HG03139 (cell line): ENCODE data around the gene DOCK4.

ENCODE experiments used
- ATAC-seq: cut with Tn5 transposase; IDR thresholded peaks from one replicate; pipeline ENCODE4 v1.9.1; 2021; ENCODE audit not compliant: unreplicated experiment

DOCK4 gene

DNA sequence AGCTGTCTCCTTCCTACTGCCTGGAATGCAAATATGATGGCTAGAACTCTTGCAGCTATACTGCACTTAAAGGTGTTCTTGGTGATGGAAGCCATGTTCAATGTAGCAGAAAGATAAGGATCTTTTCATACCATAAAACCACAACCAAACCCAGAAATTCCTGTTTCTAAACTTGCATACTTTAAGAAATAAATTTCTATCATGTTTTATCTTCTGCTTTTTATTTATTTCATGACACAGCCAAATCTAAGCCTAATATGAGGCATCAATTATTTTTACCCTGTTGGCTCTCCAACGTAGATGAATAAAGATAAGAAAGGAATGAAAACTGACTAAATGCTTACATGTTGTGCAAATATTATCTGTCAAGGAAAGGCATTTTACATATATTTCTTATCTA lies 224.1 kb downstream of the DOCK4 start:
- no peak for ATAC-seq

DNA sequence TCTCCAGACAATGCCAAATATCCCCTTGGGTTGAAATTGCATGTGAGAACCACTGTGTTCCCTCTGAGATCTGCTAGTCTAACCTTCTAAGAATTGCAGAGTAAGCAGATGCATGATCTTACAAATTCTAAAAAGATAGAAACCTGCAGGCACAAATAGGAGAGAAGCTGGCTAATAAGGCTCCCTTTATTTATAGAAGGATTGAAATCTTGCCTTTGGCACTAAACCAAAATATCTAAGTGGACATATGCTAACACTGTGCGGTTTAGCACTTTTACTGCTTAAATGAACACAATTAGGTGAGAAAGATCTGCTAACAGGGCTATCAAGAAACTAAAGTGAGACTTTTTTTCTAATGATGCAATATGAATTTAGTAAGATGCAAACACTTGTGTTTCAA lies 225.5 kb downstream of the DOCK4 start:
- no peak for ATAC-seq

DNA sequence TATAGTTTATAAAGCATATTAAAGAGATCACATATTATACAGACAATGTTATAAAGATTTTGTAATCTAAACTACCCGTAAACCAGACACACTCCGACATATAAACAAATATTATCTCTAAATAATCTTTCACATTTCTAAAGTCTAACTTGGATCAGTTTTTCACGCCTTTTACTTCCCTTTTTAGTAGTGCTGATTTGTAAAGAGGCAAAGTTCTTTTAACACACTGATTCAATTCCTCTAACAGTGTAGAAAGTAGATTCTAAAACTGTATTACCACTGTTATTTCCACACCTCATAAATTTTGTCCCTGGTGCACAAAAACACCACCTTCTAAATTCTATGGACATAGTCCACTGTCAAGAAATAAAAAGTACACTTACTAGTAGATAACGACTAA lies 230.9 kb downstream of the DOCK4 start:
- no peak for ATAC-seq

DNA sequence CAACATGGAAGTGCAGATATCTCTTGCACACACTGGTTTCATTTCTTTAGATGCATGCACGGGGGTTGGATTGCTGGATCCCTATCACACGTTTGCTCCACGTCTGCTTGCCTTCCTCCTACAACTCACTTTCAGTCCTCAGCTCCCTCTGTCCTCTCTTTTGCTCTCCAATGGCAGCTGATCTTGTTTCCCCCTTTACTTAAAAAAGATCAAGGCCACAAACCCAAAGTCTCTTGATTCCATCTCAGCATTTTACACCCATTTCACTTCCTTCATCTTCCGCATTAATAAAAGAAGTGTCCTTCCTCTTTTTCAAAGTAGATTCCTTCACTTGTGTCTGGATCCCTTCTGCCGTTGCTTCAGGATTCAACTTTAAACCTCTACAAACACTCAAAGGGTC lies 245.2 kb downstream of the DOCK4 start:
- ATAC-seq = no peak

DNA sequence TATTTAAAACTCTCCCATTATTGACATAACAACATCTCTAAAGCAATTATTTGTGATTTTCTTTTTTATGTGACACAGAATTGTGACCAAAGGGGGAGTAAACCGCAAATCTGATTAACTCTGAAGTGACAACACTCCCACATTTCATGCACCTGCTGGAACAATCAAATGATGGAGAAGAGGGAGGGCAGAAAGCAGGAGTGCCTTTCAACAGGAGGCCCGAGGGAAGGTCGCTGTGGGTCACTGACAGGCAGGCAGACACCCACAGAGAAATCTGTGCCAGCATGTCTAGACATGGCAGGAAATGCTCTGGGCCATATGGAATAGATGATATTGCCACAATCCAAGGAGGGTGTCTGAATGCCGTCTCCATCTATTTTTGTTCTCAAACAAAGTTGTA lies 247.3 kb downstream of the DOCK4 start:
- ATAC-seq = no peak

DNA sequence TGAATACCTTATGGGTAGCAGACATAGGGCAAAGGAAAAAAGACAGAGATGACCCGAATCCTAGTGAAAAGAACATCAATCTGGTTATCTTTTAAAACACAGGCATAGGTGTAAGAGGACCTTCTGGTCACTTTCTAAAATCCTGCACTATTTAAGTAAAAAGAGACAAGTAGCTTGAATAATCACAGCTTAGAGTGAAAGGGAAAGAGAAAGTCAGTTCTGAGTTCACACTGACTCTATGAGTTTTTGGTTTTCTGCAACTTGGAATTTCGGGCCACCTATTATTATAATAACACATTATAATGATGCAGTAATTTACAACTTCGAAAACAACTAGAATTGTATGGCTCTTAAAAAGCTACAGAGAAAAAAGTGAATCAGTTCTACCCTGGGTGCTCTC lies 247.8 kb downstream of the DOCK4 start:
- ATAC-seq = no peak

DNA sequence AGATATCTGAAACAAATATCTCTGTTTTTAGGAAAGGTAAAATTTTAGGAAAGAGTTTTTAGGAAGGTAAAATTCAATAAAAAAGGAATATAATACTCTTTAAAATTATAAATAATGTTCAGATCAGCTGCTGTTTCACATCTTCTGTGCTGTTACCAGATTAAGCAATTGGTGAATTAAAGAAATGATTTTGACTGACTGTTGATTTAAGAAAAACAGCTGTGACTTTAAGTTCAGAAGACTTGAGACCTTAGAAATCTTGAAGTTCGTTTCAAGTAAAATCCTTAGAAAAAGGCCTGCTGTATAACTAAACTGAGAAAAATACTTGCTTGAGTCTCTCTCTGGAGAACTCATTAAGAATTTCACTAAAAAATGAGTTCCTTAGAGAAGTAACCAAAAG lies 250.6 kb downstream of the DOCK4 start:
- no peak for ATAC-seq

DNA sequence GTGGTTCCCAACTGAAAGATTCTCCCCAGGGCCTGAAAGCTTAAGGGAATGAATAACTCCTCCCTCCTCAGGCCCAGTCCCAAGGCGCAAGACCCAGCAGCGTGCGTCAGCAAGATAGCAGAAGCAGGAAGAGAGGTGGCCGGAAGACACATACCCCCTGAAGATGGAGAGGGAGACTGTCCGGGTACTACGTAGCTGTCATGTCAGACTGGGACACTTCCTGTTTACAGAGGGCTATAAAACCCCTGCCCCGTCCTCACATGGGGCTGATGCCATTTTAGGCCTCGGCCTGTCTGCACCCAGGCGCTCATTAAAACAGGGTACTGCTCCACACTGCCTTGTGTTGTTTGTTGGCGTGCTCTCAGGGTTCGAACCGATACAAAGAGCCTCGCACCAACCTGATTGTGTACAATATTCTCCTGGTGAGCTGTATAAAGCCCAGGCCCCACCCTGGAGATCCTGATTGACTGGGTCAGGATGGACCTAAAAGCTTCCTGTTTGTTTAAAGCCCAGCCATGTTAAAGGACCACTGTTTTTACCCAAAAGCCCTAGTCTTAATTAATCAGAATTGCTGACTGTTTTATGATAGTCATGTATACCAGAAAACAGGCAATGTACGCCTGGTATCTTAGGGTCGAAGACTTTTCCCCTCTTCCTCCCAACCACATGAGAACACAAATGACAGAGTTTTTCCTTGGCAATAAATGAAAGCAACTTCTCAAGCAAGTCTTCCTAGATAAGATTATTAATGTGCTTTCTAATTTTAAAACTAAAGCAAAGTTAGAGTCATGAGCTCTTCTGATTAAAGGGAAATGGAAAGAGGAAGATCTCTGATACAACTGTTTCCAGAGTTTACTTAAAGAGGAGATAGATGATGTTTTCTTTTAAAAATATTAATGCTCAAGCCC lies 251.5 kb downstream of the DOCK4 start:
- ATAC-seq = no peak

DNA sequence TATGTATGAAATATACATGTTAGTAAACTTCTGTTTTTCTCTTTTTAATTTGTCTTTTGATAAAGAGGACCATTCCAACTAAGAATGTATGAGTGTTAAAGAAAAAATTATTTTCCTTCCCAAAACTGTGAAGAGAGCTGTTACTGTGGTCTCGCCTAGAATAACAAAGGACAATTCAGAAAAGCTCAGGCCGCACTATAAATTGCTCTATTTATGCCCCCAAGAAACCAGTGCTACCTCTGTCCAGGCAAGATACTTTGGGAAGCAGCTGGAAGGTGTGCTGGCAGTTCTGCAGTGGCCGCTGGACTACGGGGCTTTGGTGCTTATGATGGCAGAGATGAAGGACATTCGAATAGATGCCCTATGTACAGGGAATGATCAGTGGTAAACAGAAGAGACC lies 252.1 kb downstream of the DOCK4 start:
- ATAC-seq = no peak

DNA sequence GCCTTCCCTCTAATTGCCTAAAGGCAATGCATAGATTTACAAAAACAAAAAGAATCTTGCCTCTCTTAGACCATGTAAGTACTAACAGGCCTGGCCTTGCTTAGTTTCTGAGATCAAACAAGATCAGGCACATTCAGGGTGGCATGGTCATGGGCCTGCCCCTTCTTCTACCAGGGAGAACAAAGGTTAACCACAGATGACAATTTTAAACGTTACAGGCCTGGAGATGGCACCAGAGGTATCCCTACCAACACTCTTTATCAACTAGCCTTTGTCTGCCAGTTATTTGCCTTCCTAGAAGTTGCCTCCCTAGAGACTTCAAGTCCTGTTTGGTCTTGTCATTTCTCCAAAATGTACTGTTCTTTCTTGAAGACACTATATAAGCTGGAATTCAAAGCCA lies 252.6 kb downstream of the DOCK4 start:
- no peak for ATAC-seq

DNA sequence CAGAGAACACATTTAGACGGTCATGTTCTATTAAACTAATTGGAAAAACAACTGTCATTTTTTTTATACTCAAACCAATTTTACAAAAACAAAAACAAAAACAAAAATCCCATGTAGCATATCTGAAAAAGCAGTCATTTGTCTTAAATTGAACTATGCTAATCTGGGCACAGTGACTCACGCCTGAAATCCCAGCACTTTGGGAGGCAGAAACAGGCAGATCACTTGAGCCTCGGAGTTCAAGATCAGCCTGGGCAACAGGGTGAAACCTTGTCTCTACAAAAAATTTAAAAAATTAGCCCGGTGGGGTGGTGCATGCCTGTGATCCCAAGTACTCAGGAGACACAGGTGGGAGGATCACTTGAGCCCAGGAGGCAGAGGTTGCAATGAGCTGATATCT lies 253.4 kb downstream of the DOCK4 start:
- no peak for ATAC-seq

DNA sequence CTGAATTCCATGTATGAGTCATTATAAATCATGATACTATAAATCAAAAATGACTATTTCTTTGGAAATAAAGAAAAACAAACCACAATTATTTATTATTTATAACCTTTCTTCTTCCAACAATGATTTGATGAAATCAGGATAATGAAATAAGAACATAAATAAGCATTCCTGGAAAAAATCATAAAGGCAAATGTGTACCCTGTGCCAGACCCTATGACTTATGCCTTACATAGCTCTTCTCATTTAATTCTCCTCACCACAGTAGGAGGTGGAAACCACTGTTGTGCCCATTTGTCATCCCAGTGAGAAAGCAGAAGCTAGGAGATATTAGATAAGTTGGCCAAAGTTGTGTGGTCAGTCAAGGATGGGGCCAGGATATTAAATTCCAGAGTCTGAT lies 255.1 kb downstream of the DOCK4 start:
- ATAC-seq = no peak

DNA sequence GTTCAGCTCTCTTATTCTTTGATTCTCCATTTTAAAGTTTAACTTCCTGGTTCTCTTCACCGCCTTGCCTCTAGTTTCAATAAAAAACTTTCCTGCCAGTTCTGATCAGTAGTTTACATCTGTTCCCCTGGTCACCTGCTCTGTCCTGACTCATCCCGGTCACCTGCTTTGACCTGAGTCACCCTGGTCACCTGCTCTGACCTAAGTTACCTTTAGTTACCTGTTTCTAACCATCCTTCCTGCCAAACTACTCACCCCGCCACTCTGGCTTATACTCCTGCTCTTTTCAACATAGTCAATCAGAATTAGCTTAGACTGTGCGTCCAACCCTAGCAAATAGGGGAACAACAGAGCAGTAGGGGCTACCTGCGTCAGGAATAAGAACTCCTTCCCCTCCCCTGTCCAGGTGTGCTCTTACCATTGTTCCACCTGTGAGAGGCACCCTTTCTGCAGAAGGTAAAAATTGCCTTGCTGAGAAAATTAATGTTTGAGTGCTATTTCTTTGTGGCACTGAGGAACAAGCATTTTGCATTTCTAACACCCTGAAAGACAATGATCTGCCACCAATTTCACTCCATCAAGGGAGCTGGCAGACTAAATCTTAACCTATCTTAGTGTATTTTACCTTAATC lies 263.6 kb downstream of the DOCK4 start:
- ATAC-seq = no peak

DNA sequence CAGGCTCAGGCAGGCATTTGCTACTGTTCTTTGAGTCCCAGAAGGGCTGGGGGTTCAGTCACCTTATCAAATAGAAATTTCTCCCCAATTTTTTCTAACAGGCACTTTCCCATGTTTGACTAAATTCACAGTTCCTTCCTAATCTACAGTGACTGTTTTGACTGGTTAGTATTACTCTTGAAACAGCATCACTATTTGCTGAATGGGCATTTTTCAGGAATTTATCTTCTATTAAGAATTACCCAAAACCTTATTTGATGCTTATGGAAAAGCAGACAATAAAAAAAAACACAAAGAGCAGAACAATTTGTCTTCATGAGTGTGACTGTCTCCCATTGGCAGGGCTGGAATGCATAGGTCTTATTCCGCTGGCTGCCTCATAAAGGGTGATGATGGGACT lies 269.0 kb downstream of the DOCK4 start:
- no peak for ATAC-seq

DNA sequence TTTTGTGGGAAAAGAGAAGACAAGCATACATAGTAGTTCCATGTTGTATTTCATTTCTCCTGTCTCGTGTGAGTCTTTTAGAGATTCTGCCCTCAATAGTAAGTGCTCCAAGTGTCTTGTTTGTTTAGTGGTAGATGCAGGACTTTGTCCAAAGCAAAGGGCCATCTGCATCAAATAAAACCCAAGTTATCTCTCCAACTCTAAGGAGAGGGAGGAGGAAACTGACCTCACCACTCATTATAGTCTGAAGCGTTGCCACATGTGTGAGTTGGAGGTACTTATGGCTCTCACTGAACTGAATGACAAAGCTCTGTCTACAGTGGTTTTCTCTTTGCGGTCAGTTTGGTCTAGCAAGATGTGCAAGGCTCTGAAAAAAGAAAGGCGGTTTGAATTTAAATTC lies 272.6 kb downstream of the DOCK4 start:
- ATAC-seq = no peak

DNA sequence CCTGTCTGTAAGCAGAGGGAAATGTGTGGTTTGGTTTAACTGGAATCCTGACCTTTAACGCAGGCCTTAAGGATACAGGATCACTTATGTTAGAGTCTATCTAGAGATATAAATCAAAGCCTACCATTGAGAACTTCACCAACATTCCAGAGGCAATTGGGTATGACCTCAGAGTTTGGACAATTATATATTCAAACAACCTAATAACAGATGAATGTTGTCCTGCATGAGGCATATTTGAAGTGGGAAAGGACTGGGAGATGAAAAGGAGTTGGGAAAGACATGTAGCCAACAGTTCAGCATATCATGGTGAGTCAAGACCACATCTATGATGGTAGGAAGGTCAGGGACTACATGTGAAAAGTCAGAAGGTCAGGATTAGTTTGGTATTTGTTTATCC lies 274.2 kb downstream of the DOCK4 start:
- ATAC-seq = no peak

DNA sequence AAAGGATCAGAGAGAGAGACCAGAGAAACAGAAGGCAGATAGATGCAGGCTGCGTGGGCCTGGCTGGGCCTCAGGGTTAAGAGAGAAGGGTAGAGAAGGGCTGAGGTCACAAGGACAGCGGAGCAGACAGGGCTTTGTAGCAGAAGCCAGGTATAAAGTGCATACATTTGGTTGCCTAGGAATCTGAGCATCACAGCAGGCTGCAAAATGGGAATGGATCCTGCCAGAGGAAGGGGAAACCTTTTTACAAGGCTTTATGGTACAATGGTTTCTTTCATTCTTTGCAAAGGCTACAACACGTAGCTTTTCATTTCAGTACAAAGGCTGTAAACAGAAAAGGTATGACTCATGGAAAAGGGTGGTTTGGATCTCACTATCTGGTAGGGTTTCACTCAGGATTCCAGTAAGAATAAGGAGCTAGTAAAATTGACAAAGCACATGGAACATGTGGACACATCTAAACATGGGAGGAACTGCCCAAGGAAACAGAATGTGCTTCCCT lies 275.1 kb downstream of the DOCK4 start:
- ATAC-seq = no peak

DNA sequence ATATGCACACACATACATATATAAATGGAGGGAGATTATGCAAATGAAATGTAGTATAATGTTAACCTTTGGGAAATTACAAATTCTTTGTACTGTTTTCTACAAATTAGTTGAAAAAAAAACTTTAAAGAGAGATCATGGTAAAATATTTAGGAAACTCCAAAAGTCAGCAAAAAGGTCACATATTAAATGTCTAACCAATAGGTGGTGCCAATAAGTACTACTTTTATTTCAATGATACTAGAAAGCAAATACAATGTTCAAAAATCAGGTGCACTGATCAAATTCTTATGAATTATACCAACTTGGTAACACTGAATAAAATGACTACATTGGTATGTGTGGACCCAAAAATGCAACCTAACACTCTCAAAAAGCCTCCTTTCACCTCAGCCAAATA lies 276.9 kb downstream of the DOCK4 start:
- no peak for ATAC-seq

DNA sequence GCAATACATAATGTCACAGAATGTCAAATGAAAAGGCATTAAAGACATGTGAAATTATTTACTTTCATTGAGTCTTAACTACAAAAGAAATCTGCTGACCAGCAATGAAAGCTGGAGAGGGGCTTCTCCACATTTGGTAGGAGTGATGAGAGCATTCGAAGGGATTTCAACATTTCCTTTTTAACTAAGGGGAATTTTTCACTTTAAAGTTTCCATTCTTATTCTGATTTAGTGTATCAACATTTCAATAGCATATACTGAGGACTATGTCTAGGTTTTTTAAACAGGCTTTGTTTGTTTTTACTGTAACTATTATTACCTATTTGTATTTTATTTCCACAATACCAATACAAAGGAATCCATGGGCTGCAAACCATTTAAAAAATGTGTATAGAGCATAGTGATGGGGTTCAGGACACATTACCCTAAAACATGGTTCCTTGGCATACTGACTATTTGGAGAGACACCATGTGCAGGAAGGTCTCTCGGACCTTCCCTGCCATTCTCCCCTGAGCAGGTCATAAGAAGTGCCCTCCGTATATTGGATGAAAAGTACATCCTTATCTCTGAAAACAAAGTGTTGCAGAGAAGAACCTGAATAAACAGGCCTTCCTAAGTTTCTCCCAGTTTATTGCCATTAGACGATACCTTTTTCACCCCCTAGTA lies 278.7 kb downstream of the DOCK4 start:
- no peak for ATAC-seq

DNA sequence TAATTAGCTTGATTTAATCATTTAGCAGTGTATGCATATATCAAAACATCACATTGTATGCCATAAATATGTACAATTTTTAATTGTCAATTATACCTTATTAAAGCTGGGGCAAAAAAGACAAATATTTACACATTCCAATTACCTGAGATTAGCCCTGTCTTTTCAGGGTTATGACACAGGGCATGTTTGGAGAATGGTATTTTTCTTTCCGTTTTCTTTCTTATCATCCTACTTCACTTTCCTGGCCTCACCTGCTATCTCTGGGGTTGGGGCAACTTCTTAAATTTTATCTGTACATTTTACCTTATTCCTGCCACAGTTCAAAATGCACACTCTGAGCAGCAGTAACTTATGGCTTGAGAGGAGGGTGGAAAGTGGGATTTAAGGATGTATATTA lies 285.9 kb downstream of the DOCK4 start:
- no peak for ATAC-seq

DNA sequence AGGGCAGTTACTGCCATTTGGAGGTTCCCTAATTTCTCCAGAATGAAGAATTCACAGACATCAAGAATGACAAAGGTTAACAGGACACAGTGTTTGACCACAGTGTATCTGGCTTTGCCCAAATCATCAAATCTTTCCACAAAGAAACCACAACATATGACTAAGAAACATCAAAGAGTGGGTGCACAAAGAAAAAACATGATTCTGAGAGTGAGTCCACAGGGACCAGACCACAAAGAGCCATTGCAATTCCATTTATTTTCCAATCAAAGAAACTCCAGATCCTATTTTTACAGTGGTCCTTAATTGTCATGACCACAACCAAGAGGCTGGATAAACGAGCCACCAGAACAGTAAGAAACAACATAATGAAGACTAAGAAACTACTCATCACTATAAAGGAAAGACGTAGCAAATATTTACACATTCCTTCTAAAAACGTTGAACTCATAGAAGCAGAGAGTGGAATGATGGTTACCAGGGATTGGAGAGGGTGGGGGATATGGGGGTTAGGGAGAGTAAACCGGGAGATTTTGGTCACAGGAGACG lies 286.5 kb downstream of the DOCK4 start:
- no peak for ATAC-seq

DNA sequence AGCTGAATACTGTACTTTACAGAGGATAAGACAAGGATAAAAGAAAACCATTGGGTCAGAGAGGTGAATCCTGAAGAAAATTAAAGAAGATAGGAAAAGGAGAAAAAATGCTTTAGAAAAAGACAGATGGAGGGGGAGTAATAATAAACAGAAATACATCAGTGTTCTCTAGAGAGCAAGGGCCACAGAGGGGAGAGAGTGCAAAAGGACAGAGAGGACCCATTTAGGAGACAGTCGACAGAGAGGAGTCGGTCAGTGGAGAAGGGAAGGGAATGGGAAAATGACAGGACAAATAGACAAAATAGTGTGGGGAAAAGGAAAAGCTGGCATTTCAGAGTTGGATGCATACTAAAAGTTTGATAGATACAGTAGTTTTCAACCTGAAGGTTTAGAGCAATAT lies 287.0 kb downstream of the DOCK4 start:
- ATAC-seq = no peak
